HEK293T (cell line): ENCODE results near the gene ZFP57.
A peak's percentile ranks its signal among the peaks of the same experiment; 100 is the strongest.

Experiments used
- CTCF ChIA-PET: fragments of 350-600 bp; formaldehyde crosslinking; extraction: SDS; loops from one replicate; lab custom pipeline; 2021; ENCODE audit warnings: antibody characterized with exemption, inconsistent platforms; lab: Yijun Ruan, JAX
- POLR2A ChIA-PET: fragments of 350-600 bp; formaldehyde crosslinking; extraction: SDS; loops from one replicate; lab custom pipeline; 2020; ENCODE audit warnings: antibody characterized with exemption, inconsistent platforms; lab: Yijun Ruan, JAX
- DNase-seq: peaks from one replicate; pipeline ENCODE4 v3.0.0; 2012; ENCODE audit warnings: mixed read lengths; ENCODE audit errors: extremely low spot score
- ARNT ChIP-seq: fragments of 450-650 bp; IDR thresholded peaks from 2 replicates; pipeline ENCODE4 v1.6.1; 2017; ENCODE audit warnings: mild to moderate bottlenecking
- BHLHE40 ChIP-seq: fragments of 450-650 bp; IDR thresholded peaks from 2 replicates; pipeline ENCODE4 v1.6.1; 2016; ENCODE audit warnings: mild to moderate bottlenecking, moderate library complexity, borderline replicate concordance
- CTBP1 ChIP-seq: fragments of 450-650 bp; IDR thresholded peaks from 2 replicates; pipeline ENCODE4 v1.6.1; 2016; ENCODE audit warnings: borderline replicate concordance
- ELF4 ChIP-seq: fragments of 450-650 bp; IDR thresholded peaks from 2 replicates; pipeline ENCODE4 v1.6.1; 2017; ENCODE audit warnings: antibody characterized with exemption
- FOXA1 ChIP-seq: fragments of 450-650 bp; IDR thresholded peaks from 2 replicates; pipeline ENCODE4 v1.6.1; 2016; ENCODE audit warnings: mild to moderate bottlenecking
- FOXK2 ChIP-seq: fragments of 450-650 bp; IDR thresholded peaks from 2 replicates; pipeline ENCODE4 v1.6.1; 2016; ENCODE audit warnings: mild to moderate bottlenecking
- FOXM1 ChIP-seq: fragments of 450-650 bp; IDR thresholded peaks from 2 replicates; pipeline ENCODE4 v1.6.1; 2017; ENCODE audit warnings: mild to moderate bottlenecking, borderline replicate concordance
- HDGF ChIP-seq: fragments of 450-650 bp; IDR thresholded peaks from 2 replicates; pipeline ENCODE4 v1.6.1; 2017; ENCODE audit warnings: antibody characterized with exemption, borderline replicate concordance
- L3MBTL2 ChIP-seq: fragments of 450-650 bp; conservative IDR thresholded peaks from 2 replicates; pipeline ENCODE4 v1.6.1; 2016; ENCODE audit warnings: mild to moderate bottlenecking
- LEF1 ChIP-seq: fragments of 450-650 bp; IDR thresholded peaks from 2 replicates; pipeline ENCODE4 v1.6.1; 2017; ENCODE audit warnings: mild to moderate bottlenecking, borderline replicate concordance
- NFRKB ChIP-seq: fragments of 450-650 bp; IDR thresholded peaks from 2 replicates; pipeline ENCODE4 v1.6.1; 2016; ENCODE audit warnings: mild to moderate bottlenecking, moderate library complexity
- PKNOX1 ChIP-seq: fragments of 450-650 bp; IDR thresholded peaks from 2 replicates; pipeline ENCODE4 v1.6.1; 2016
- SP1 ChIP-seq: fragments of 450-650 bp; IDR thresholded peaks from 2 replicates; pipeline ENCODE4 v1.6.1; 2017
- SUZ12 ChIP-seq: fragments of 450-650 bp; IDR thresholded peaks from 2 replicates; pipeline ENCODE4 v1.6.1; 2016; ENCODE audit warnings: mild to moderate bottlenecking
- TARDBP ChIP-seq: fragments of 450-650 bp; IDR thresholded peaks from 2 replicates; pipeline ENCODE4 v1.6.1; 2016
- ZNF384 ChIP-seq: fragments of 450-650 bp; IDR thresholded peaks from 2 replicates; pipeline ENCODE4 v1.6.1; 2016

Gene ZFP57

GRCh38 chr6:29702519-29703103 lies 21.7 kb upstream of the ZFP57 start:
- TF ChIP-seq FOXA1, result no peak
- no peak for TF ChIP-seq FOXM1
- no peak for TF ChIP-seq FOXK2
- ChIA-PET CTCF (interaction anchor here (0.6 to 1.8 kb wide), 3 partner anchors 36 to 51 kb away, joined by 3 to 4 read pairs (median 3); no protein-coding TSS in a partner anchor), POLR2A (no interaction called here)
- DNase-seq, result peak; percentile 81

GRCh38 chr6:29696147-29697125 lies 15.5 kb upstream of the ZFP57 start:
- no peak for TF ChIP-seq ZNF384
- TF ChIP-seq SP1, result no peak
- no peak for TF ChIP-seq TARDBP
- TF ChIP-seq SUZ12, result no peak
- TF ChIP-seq CTBP1, result no peak
- TF ChIP-seq PKNOX1, result no peak
- no peak for TF ChIP-seq L3MBTL2
- no peak for TF ChIP-seq ARNT
- ChIA-PET CTCF (interaction anchor here (0.6 to 3.7 kb wide), 9 partner anchors 9 to 138 kb away, joined by 3 to 29 read pairs (median 5); no protein-coding TSS in a partner anchor), POLR2A (interaction anchor here (1.5 kb wide), 1 partner anchor 46 kb away, joined by 10 read pairs; no protein-coding TSS in a partner anchor)
- peak; percentile 34 for DNase-seq

DNA sequence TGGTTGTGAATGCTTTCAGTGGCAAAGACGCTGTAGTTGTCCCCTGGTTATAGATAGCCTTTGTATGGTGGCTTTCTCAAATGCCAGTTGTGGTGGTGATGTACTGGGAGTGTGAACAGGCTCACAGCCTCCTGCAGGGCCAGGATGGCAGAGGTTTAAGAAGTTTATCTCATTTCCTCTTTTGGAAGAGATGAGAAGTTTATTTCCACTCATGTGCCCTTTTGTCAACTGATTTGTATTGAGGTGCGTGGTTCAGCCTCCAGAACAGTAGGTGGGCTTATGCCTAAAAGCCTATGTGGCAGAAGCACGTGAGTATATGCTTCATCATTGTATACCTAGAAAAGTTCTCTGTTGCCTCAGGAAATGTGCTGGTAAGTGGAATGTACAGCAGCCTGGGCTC lies 13.7 kb upstream of the ZFP57 start:
- ChIA-PET POLR2A (no interaction called here), CTCF (interaction anchor here (2.8 to 3.7 kb wide), 2 partner anchors 44 to 47 kb away, joined by 18 to 29 read pairs; no protein-coding TSS in a partner anchor)
- DNase-seq, result no peak
- no peak for TF ChIP-seq CTBP1

GRCh38 chr6:29685718-29686326 lies 4.9 kb upstream of the ZFP57 start:
- no peak for DNase-seq
- POLR2A ChIA-PET, result no interaction called here
- CTCF ChIA-PET, result no interaction called here
- TF ChIP-seq FOXM1, result no peak
- no peak for TF ChIP-seq CTBP1
- TF ChIP-seq ZNF384, result no peak
- no peak for TF ChIP-seq BHLHE40
- TF ChIP-seq L3MBTL2, result no peak
- TF ChIP-seq TARDBP, result no peak
- no peak for TF ChIP-seq ARNT

DNA sequence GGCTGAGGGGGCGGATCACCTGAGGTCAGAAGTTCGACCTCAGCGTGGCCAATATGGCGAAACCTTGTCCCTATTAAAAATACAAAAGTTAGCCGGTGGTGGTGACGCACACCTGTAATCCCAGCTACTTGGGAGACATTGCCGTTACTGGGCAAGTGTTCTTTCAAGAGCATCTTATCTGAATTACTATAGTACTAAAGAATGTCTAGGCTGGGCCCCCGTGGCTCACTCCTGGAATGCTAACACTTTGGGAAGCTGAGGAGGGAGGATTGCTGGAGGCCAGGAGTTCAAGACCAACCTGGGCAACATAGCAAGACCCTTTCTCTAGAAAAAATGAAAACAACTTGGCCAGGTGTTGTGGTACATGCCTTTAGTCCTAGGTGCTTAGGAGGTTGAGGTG lies 859 bp upstream of the ZFP57 start:
- ChIA-PET POLR2A (no interaction called here), CTCF (no interaction called here)
- DNase-seq, result no peak
- no peak for TF ChIP-seq SP1
- no peak for TF ChIP-seq FOXK2
- no peak for TF ChIP-seq CTBP1
- TF ChIP-seq NFRKB, result no peak
- TF ChIP-seq BHLHE40, result no peak
- no peak for TF ChIP-seq ELF4
- no peak for TF ChIP-seq TARDBP
- TF ChIP-seq PKNOX1, result no peak
- no peak for TF ChIP-seq FOXA1
- no peak for TF ChIP-seq ARNT
- TF ChIP-seq FOXM1, result no peak
- TF ChIP-seq SUZ12, result no peak
- TF ChIP-seq ZNF384, result no peak
- no peak for TF ChIP-seq LEF1
- TF ChIP-seq L3MBTL2, result no peak
- TF ChIP-seq HDGF, result no peak

GRCh38 chr6:29680416-29680815 lies 536 bp downstream of the ZFP57 start:
- no peak for DNase-seq
- TF ChIP-seq ARNT (no peak), FOXA1 (no peak), FOXM1 (no peak), ELF4 (no peak), BHLHE40 (no peak), SP1 (no peak), ZNF384 (no peak), FOXK2 (no peak), PKNOX1 (no peak), L3MBTL2 (no peak), HDGF (no peak), CTBP1 (no peak), TARDBP (no peak), SUZ12 (no peak), NFRKB (no peak), LEF1 (no peak)
- CTCF ChIA-PET, result no interaction called here
- POLR2A ChIA-PET, result no interaction called here
